Neural progenitor cell (in vitro differentiated cells): ENCODE results near the gene TUSC2. TPM values are rescaled to one million over a fixed set of nuclear protein-coding genes. Genes with fewer than 3 reads are reported as not detected.

ENCODE experiments used
- DNase-seq: peaks from one replicate; pipeline ENCODE4 v3.0.0-alpha.2; 2016; ENCODE audit warnings: low spot score
- H2AFZ ChIP-seq: fragments of 200-600 bp; sonication (generic); replicated peaks from 2 replicates; pipeline ENCODE4 v1.6.1; 2016; ENCODE audit warnings: antibody characterized with exemption
- H3F3A ChIP-seq: fragments of 200-600 bp; sonication (generic); 2 replicates; pipeline ENCODE4 v1.6.1; 2016; ENCODE audit warnings: antibody characterized with exemption, low read depth
- H3K27ac ChIP-seq: fragments of 200-600 bp; sonication (generic); 2 replicates; pipeline ENCODE4 v1.5.1; 2016; ENCODE audit warnings: mild to moderate bottlenecking
- H3K27me3 ChIP-seq: fragments of 200-600 bp; sonication (generic); 2 replicates; pipeline ENCODE4 v1.6.1; 2016; ENCODE audit warnings: mild to moderate bottlenecking, moderate library complexity
- H3K36me3 ChIP-seq: fragments of 200-600 bp; sonication (generic); 2 replicates; pipeline ENCODE4 v1.5.1; 2016
- H3K4me1 ChIP-seq: fragments of 200-600 bp; sonication (generic); 2 replicates; pipeline ENCODE4 v1.6.1; 2016; ENCODE audit warnings: mixed run types
- H3K4me2 ChIP-seq: fragments of 200-600 bp; sonication (generic); 2 replicates; pipeline ENCODE4 v1.6.1; 2016
- H3K4me3 ChIP-seq: fragments of 200-600 bp; sonication (generic); 2 replicates; pipeline ENCODE4 v1.5.1; 2016
- H3K79me2 ChIP-seq: fragments of 200-600 bp; sonication (generic); 2 replicates; pipeline ENCODE4 v1.6.1; 2016; ENCODE audit warnings: low read depth
- H3K9ac ChIP-seq: fragments of 200-600 bp; sonication (generic); 2 replicates; pipeline ENCODE4 v1.6.1; 2016
- H3K9me3 ChIP-seq: fragments of 200-600 bp; sonication (generic); 2 replicates; pipeline ENCODE4 v1.5.1; 2016; ENCODE audit warnings: low read depth
- H4K20me1 ChIP-seq: fragments of 200-600 bp; sonication (generic); 2 replicates; pipeline ENCODE4 v1.6.1; 2016; ENCODE audit warnings: low read depth
- H3K27ac Mint-ChIP-seq: 3 replicates; pipeline ENCODE4 v1.8.0; 2021; ENCODE audit warnings: mixed read lengths
- H3K27me3 Mint-ChIP-seq: 2 replicates; pipeline ENCODE4 v1.8.0; 2022; ENCODE audit warnings: low read depth, mild to moderate bottlenecking, inconsistent platforms, moderate library complexity, mixed read lengths; ENCODE audit not compliant: insufficient read depth
- H3K36me3 Mint-ChIP-seq: 3 replicates; pipeline ENCODE4 v1.8.0; 2021; ENCODE audit warnings: mixed read lengths
- H3K4me1 Mint-ChIP-seq: 3 replicates; pipeline ENCODE4 v1.8.0; 2021; ENCODE audit warnings: mixed read lengths
- H3K4me3 Mint-ChIP-seq: 3 replicates; pipeline ENCODE4 v1.8.0; 2021; ENCODE audit warnings: mild to moderate bottlenecking, moderate library complexity, mixed read lengths
- H3K9me3 Mint-ChIP-seq: 3 replicates; pipeline ENCODE4 v1.8.0; 2020; ENCODE audit warnings: mixed read lengths
- CTCF ChIP-seq: fragments of 200-600 bp; sonication (generic); IDR thresholded peaks from 2 replicates; pipeline ENCODE4 v1.5.1; 2017; ENCODE audit warnings: antibody characterized with exemption, mild to moderate bottlenecking
- EZH2 ChIP-seq: fragments of 200-600 bp; sonication (generic); IDR thresholded peaks from 2 replicates; pipeline ENCODE4 v1.6.1; 2017; ENCODE audit warnings: antibody characterized with exemption, mild to moderate bottlenecking, moderate library complexity
- EZH2phosphoT487 ChIP-seq: fragments of 200-600 bp; sonication (generic); IDR thresholded peaks from 2 replicates; pipeline ENCODE4 v1.6.1; 2017; ENCODE audit warnings: antibody characterized with exemption
- total RNA-seq: library from RNA; depleted of rRNA; stranded (reverse); fragments of >200 nt; gene quantifications from 2 replicates; pipeline ENCODE4 v1.2.3, GENCODE V29; 2015; ENCODE audit warnings: low replicate concordance

Gene TUSC2
- total RNA-seq, 1 donor from 2014 or later: 14.9 TPM

- Histone ChIP-seq H3K36me3 (no peaks in the 10 kb centered on the region), H3K4me3 (no peak overlapping the region), H3K4me1 (peaks cover 15% of the 10 kb centered on the region), H3K4me2 (no peak overlapping the region), H3K79me2 (peaks cover 40% of the 10 kb centered on the region), H3K27me3 (peaks cover 18% of the 10 kb centered on the region), H3K27ac (no peak overlapping the region), H3F3A (peaks cover 28% of the 10 kb centered on the region), H2AFZ (no peak overlapping the region), H3K9me3 (no peaks in the 10 kb centered on the region), H3K9ac (peak overlapping the region; percentile 37), H4K20me1 (peaks cover 32% of the 10 kb centered on the region)
- Mint-ChIP-seq H3K9me3 (no peaks in the 10 kb centered on the region), H3K36me3 (peaks cover 3% of the 10 kb centered on the region), H3K4me3 (peak overlapping the region; percentile 31), H3K27ac (no peak overlapping the region), H3K27me3 (peaks cover 14% of the 10 kb centered on the region), H3K4me1 (peaks cover 31% of the 10 kb centered on the region)
- TF ChIP-seq EZH2phosphoT487 (no peak), EZH2 (no peak), CTCF (no peak)
- DNase-seq: no peak
Observed at GRCh38 chr3:50334339-50335075, 6.5 kb upstream of the TUSC2 start.

GRCh38 chr3:50333744-50334328 is 5.8 kb upstream of the TUSC2 start:
- Mint-ChIP-seq H3K4me3 (peak overlapping the region; percentile 31), H3K27me3 (peaks cover 8% of the 10 kb centered on the region), H3K4me1 (peaks cover 28% of the 10 kb centered on the region), H3K27ac (peak overlapping the region; percentile 33), H3K36me3 (peaks cover 2% of the 10 kb centered on the region), H3K9me3 (no peaks in the 10 kb centered on the region)
- peaks cover 32% of the 10 kb centered on the region for H4K20me1 ChIP-seq
- peaks cover 40% of the 10 kb centered on the region for H3K79me2 ChIP-seq
- DNase-seq: no peak
- peaks cover 11% of the 10 kb centered on the region for H3K27me3 ChIP-seq
- H3F3A ChIP-seq: peaks cover 32% of the 10 kb centered on the region
- TF ChIP-seq EZH2: no peak
- no peak for TF ChIP-seq EZH2phosphoT487
- TF ChIP-seq CTCF: no peak
- H3K9ac ChIP-seq: no peak overlapping the region
- H3K4me3 ChIP-seq: no peak overlapping the region
- no peaks in the 10 kb centered on the region for H3K9me3 ChIP-seq
- peaks cover 15% of the 10 kb centered on the region for H3K4me1 ChIP-seq
- H3K27ac ChIP-seq: no peak overlapping the region
- H3K4me2 ChIP-seq: no peak overlapping the region
- H3K36me3 ChIP-seq: no peaks in the 10 kb centered on the region
- no peak overlapping the region for H2AFZ ChIP-seq

GRCh38 chr3:50331364-50331907 is 3.4 kb upstream of the TUSC2 start:
- no peak overlapping the region for H3K4me3 ChIP-seq
- H2AFZ ChIP-seq: no peak overlapping the region
- H4K20me1 ChIP-seq: peaks cover 41% of the 10 kb centered on the region
- Mint-ChIP-seq H3K27me3 (peaks cover 4% of the 10 kb centered on the region), H3K9me3 (no peaks in the 10 kb centered on the region), H3K4me1 (peaks cover 30% of the 10 kb centered on the region), H3K36me3 (peaks cover 2% of the 10 kb centered on the region), H3K27ac (no peak overlapping the region), H3K4me3 (no peak overlapping the region)
- TF ChIP-seq CTCF: no peak
- no peak for TF ChIP-seq EZH2phosphoT487
- no peak for TF ChIP-seq EZH2
- no peaks in the 10 kb centered on the region for H3K9me3 ChIP-seq
- no peak overlapping the region for H3K27ac ChIP-seq
- H3K4me2 ChIP-seq: no peak overlapping the region
- no peak for DNase-seq
- peaks cover 18% of the 10 kb centered on the region for H3F3A ChIP-seq
- peaks cover 50% of the 10 kb centered on the region for H3K79me2 ChIP-seq
- H3K4me1 ChIP-seq: peaks cover 20% of the 10 kb centered on the region
- no peaks in the 10 kb centered on the region for H3K27me3 ChIP-seq
- H3K9ac ChIP-seq: no peak overlapping the region
- no peaks in the 10 kb centered on the region for H3K36me3 ChIP-seq
